GM18520 (cell line): ENCODE results near the gene EDNRB.
"Not testable (repeated sequence)": the region's sequence is repeated elsewhere in the genome, so short reads cannot be mapped to it uniquely, and the experiment has no call there.

Experiments used
- ATAC-seq: cut with Tn5 transposase; IDR thresholded peaks from one replicate; pipeline ENCODE4 v1.9.1; 2021; ENCODE audit not compliant: unreplicated experiment

The EDNRB gene

DNA sequence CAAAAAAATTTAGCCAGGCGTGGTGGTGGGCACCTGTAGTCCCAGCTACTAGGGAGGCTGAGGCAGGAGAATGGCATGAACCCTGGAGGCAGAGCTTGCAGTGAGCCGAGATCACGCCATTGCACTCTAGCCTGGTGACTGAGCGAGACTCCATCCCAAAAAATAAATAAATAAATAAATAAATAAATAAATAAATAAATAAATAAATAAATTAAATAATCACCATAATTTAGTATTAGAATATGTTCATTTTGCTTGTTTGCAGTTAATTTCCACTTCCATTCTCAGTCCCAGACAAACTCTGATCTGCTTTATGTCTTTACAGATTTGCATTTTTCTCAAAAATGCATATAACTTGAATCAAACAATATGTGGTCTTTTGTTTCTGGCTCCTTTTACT, 70.6 kb downstream of the EDNRB start:
- ATAC-seq = not testable (repeated sequence)

DNA sequence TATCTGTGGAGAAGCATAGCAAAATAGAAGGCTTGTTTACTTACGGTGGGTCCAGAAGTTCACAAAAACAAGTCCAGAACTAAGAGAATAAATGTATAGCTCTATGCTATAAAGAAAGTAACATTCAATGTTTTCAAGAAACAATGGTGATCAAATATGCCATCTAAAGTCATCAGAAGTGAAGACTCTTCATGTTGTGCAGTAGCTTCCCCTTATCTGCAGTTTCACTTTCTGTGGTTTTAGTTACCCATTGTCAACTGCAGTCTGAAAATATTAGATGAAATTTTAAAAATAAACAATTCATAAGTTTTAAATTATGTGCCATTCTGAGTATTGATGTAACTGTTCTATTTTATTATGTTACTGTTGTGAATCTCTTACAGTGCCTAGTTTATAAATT, 72.5 kb downstream of the EDNRB start:
- peak; percentile 76 for ATAC-seq
